Germinal center (tissue), 1 donor: ENCODE measurements around the gene SMIM27.
"Not testable (repeated sequence)": the region's sequence is repeated elsewhere in the genome, so short reads cannot be mapped to it uniquely, and the experiment has no call there.

ENCODE experiments used
- DNase-seq: peaks from one replicate; pipeline ENCODE4 v3.0.0; 2012; ENCODE audit warnings: mixed read lengths, low spot score

The SMIM27 gene

DNA sequence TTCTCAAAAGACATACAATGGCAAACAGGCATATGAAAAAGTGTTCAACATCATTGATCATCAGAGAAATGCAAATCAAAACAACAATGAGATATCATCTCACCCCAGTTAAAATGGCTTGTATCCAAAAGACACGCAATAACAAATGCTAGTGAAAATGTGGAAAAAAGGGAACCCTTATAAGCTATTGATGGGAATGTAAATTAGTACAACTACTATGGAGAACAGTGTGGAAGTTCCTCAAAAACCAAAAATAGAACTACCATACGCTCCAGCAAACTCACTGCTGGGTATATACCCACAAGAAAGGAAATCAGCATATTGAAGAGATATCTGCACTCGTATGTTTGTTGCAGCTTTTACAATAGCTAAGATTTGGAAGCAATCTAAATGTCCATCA, 46.9 kb downstream of the SMIM27 start:
- DNase-seq = not testable (repeated sequence)
